HG03378 (cell line): Measurements from ENCODE around the gene RTCA.

ENCODE experiments used
- ATAC-seq: cut with Tn5 transposase; IDR thresholded peaks from one replicate; pipeline ENCODE4 v1.9.1; 2021; ENCODE audit warnings: mild to moderate bottlenecking, moderate library complexity; ENCODE audit not compliant: unreplicated experiment

The RTCA gene

DNA sequence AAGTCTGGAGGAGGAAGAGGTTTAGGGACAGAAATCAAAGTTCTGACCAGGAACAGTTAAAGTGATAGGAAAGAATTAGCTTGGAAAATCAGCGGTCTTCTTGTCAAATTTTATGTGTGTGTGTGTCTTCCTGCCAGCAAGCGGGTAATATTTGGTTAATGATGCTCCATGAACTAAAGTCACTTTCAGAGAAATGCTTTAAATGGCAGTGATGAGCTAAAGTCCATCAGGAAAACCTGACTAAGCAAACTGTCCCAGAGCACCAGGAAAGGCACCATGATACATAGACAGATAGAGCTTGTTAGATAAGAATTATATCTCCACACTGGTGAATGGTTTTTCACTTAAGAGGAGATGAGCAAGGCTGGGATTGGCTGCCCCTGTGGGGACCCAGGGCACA, 76.3 kb downstream of the RTCA start:
- ATAC-seq = no peak
